Gastrocnemius medialis (tissue), 4 donors: Measurements from ENCODE around the gene NAGA.

Source experiments
- CTCF ChIP-seq, 5 experiments: fragments of 450-650 bp in 3 of 5; fragments of 200-600 bp in 2 of 5; sonication (generic) in 2 of 5; IDR thresholded peaks in 4 of 5; conservative IDR thresholded peaks in 1 of 5; 1 replicate in 4 of 5; 2 replicates in 1 of 5; pipeline ENCODE4 v1.5.1; 2016 to 2019; ENCODE audit warnings: antibody characterized with exemption in 5 of 5, mild to moderate bottlenecking in 3 of 5, moderate library complexity in 3 of 5
- POLR2A ChIP-seq, 2 donors: fragments of 450-650 bp; IDR thresholded peaks; one replicate each; pipeline ENCODE4 v1.6.1; 2017; ENCODE audit warnings: antibody characterized with exemption in 2 of 2, mild to moderate bottlenecking in 2 of 2, moderate library complexity in 2 of 2

- TF ChIP-seq CTCF (IDR thresholded peaks at IDR 0.05 in 4 of 5, conservative IDR thresholded peaks at IDR 0.05 in 1 of 5) (no peak), POLR2A (IDR thresholded peaks at IDR 0.05) (no peak)
These were observed 52.4 kb downstream of the NAGA start for GRCh38 chr22:42018224-42018623.
